ENCODE results near the gene SUV39H2.
"Not testable (repeated sequence)": the region's sequence is repeated elsewhere in the genome, so short reads cannot be mapped to it uniquely, and the experiment has no call there.

The SUV39H2 gene

GRCh38 chr10:14878266-14879123 lies at the start of gene SUV39H2:
Gene SUV39H2 (plus strand): TSS chr10:14878866. CDS start chr10:14878889, 23 bp downstream.
- peak; percentile 95 for ATAC-seq

GRCh38 chr10:14833106-14833505 lies 45.6 kb upstream of the SUV39H2 start:
- no peak for ATAC-seq

GRCh38 chr10:14836208-14836607 lies 42.5 kb upstream of the SUV39H2 start:
- ATAC-seq, result no peak

GRCh38 chr10:14837003-14837756 lies 41.5 kb upstream of the SUV39H2 start:
- ATAC-seq, result no peak

- ATAC-seq, result peak; percentile 91 to 94
Measured at GRCh38 chr10:14837757-14838581, 40.7 kb upstream of the SUV39H2 start, which contains the start of the genes CDNF, HSPA14 and MSANTD7. Gene CDNF (minus strand): TSS chr10:14838037. CDS start chr10:14837946, 91 bp downstream. Gene HSPA14 (plus strand): TSS chr10:14838306. CDS start chr10:14838403, 97 bp downstream. Gene MSANTD7 (plus strand): TSS chr10:14838306. CDS start chr10:14842285, 3,979 bp downstream.

- no peak for ATAC-seq
Measured at GRCh38 chr10:14838582-14839304, 39.9 kb upstream of the SUV39H2 start.

- ATAC-seq, result no peak
Measured at GRCh38 chr10:14839305-14839695, 39.4 kb upstream of the SUV39H2 start.

GRCh38 chr10:14840178-14840577 lies 38.5 kb upstream of the SUV39H2 start:
- no peak for ATAC-seq

GRCh38 chr10:14843327-14843988 lies 35.2 kb upstream of the SUV39H2 start:
- no peak for ATAC-seq

GRCh38 chr10:14844948-14845347 lies 33.7 kb upstream of the SUV39H2 start:
- ATAC-seq, result no peak

GRCh38 chr10:14852236-14852635 lies 26.4 kb upstream of the SUV39H2 start:
- no peak for ATAC-seq

- no peak for ATAC-seq
Measured at GRCh38 chr10:14855453-14855852, 23.2 kb upstream of the SUV39H2 start.

- no peak for ATAC-seq
Measured at GRCh38 chr10:14858338-14858960, 20.2 kb upstream of the SUV39H2 start.

GRCh38 chr10:14859043-14859442 lies 19.6 kb upstream of the SUV39H2 start:
- no peak for ATAC-seq

- no peak for ATAC-seq
Measured at GRCh38 chr10:14859775-14860174, 18.9 kb upstream of the SUV39H2 start.

GRCh38 chr10:14860791-14861190 lies 17.9 kb upstream of the SUV39H2 start:
- no peak for ATAC-seq

- not testable (repeated sequence) for ATAC-seq
Measured at GRCh38 chr10:14864466-14864865, 14.2 kb upstream of the SUV39H2 start.

- ATAC-seq, result not testable (repeated sequence)
Measured at GRCh38 chr10:14864871-14865270, 13.8 kb upstream of the SUV39H2 start.

- ATAC-seq, result peak; percentile 34 to 36
Measured at GRCh38 chr10:14873090-14873760, 5.4 kb upstream of the SUV39H2 start.

- ATAC-seq, result no peak
Measured at GRCh38 chr10:14875941-14876340, 2.7 kb upstream of the SUV39H2 start.

All from activated CD4-positive, CD25-positive, alpha-beta regulatory T cell treated with anti-CD3 and anti-CD28 coated beads, Interleukin-2, amount 50 U/mL, for 24 hours (primary cell).